ENCODE measurements around the gene NTPCR.
"Not testable (repeated sequence)": the region's sequence is repeated elsewhere in the genome, so short reads cannot be mapped to it uniquely, and the experiment has no call there.

Gene NTPCR

GRCh38 chr1:232950197-232951176, at the start of gene NTPCR:
NTPCR (plus strand) TSS chr1:232950611; CDS start chr1:232950711, 100 bp downstream.
- DNase-seq (ENCODE audit: low spot score): peak; percentile 99

GRCh38 chr1:232900818-232901217, 49.6 kb upstream of the NTPCR start:
- DNase-seq (ENCODE audit: low spot score): no peak

- DNase-seq (ENCODE audit: low spot score): no peak
Observed at GRCh38 chr1:232901255-232901654, 49.2 kb upstream of the NTPCR start.

GRCh38 chr1:232902774-232903350, 47.5 kb upstream of the NTPCR start:
- DNase-seq (ENCODE audit: low spot score): no peak

DNA sequence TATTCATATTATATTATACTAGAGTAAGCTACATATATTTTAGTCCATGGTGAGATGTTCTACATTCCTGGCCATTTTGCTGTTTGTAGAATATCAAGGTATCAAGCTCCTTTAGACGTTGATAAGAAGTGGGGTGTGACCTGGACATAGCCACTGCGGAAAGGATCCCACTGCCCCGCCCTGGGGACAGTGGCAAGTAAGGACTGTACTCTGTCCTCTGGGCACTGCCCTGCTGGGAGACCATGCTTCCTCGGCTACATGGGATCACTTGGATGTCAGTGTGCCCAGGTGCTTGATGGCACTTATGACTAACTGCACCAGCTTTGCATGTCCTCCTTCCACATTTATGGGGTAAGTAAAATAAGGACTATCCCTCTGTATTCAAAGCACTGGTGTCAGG, 46.3 kb upstream of the NTPCR start:
- no peak for DNase-seq (ENCODE audit: low spot score)

DNA sequence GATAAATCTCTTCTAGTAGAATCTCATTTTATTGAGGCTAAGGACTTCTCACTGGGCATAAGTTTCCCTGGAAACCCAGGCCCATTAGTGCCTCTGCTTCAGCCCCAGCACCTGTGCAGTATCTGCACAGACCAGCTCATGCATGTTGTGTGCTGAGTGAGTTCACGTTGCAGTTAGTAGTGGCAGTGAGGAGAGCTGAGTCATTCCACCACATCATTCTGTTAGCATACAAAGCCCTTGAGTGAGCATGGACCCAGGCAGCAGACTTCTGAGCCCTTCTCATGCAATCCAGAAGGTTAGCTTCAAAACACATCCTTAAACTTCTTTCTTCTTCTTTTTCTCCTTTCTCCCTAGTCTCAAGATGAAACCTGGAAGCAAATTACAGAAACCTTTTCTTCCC, 45.8 kb upstream of the NTPCR start:
- no peak for DNase-seq (ENCODE audit: low spot score)

DNA sequence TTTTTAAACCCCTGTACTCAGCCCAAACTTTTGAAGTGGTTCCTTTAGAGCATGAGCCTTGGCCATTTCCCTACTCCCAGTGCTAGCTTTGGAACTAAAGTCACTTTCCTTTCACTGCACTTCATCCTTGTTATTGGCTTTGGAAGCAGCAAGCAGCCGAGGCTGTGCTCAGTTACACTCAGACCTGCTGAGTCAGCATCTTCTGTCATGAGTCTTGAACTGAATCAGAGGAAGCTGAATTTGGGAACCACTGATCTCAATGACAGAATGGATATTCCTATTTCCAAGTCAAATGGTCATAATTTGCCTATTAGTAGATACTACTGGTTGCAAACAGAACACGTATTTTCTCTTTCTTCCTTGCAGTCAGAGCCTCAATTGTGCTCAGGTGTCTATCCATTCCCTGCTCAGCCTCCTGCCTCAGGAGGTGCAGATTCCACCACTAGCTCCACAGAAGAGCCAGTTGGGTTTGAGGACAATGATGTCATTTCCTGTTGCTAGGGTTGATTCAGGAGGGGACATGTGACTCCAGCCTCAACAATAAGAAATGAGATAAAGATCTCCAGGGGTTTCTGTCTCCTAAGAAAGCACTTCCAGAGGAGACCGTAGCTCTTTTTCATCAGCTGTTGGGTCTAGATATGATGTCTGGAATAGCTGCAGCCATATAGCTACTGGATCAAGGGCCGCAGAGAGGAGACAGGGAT, 44.9 kb upstream of the NTPCR start:
- DNase-seq (ENCODE audit: low spot score): no peak

DNA sequence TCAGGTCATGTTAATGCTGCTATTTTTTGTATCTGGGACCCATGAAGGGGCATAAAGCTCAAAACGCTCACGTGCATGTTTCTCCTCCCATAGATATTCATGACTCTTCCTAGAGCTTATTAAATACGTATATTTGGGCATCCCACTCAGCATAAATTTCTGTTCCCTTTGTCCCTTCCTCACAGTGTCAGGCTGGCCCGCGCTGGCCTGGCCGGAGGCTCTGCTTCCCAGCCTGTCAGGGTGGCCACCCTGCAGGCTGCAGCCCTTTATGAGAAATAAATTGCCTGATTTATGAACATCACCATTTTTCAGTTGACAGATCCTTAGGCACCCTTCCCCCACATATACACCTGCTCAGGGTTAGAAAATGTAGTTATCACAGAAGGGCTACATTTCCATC, 44.0 kb upstream of the NTPCR start:
- no peak for DNase-seq (ENCODE audit: low spot score)

- no peak for DNase-seq (ENCODE audit: low spot score)
Observed at GRCh38 chr1:232908831-232909230, 41.6 kb upstream of the NTPCR start.

DNA sequence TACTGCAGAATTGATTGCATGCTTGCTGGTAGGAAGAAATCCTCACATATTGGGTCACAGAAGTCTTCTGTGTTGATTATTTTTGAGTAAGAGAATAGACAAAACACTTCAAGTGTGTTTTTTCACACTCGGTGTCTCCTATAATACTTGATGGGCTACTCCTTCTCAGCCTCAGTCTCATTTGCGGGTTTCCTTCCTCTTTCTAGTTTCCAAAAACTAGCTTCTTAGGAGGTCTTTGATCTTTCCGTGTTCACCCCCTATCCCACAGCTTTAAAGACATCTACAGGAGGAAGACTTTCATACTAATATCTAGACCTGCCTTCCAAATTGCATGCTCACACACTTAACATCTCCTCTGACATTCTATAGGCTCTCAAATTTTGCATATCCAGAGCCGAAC, 40.7 kb upstream of the NTPCR start:
- no peak for DNase-seq (ENCODE audit: low spot score)

GRCh38 chr1:232911027-232911599, 39.3 kb upstream of the NTPCR start:
- DNase-seq (ENCODE audit: low spot score): no peak

- no peak for DNase-seq (ENCODE audit: low spot score)
Observed at GRCh38 chr1:232912845-232913580, 37.4 kb upstream of the NTPCR start.

- not testable (repeated sequence) for DNase-seq (ENCODE audit: low spot score)
Observed at GRCh38 chr1:232914271-232914670, 36.1 kb upstream of the NTPCR start.

DNA sequence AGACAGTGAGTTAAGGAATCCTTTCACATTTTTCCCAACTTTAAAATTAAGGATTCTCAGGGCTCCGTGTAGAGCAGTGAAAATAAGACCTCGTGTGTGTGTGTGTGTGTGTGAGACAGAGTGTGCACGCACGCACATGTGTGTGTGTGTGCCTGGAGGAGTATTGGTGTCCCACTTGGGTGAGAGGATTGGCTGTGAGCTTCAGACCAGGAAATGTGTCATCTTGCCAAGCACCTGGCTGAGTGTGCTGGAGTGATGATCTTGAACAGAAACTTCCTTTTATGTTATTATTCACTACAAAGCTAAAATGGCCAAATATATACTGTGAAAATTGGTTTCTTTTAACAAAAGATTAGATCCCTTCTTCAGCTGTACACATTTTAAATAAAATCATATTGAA, 35.2 kb upstream of the NTPCR start:
- no peak for DNase-seq (ENCODE audit: low spot score)

DNA sequence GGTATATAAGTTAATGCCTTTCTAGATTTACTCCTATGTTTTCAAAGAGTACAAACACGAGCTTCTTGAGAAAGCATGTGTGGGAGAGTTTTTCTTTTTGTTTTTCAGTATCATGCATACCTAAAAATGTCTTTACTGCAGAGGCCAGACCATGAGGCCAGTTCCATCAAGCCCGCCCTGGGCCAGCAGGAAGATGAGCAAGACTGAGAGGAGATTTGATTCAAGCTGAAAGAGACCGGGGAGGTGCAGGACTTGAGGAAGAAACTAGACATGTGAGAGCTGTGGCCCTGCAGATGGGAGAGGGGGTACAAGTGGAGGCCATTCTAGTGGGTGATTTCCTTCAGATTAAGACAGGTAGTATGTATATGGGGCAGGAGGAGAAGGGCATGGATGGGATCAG, 33.4 kb upstream of the NTPCR start:
- no peak for DNase-seq (ENCODE audit: low spot score)

DNA sequence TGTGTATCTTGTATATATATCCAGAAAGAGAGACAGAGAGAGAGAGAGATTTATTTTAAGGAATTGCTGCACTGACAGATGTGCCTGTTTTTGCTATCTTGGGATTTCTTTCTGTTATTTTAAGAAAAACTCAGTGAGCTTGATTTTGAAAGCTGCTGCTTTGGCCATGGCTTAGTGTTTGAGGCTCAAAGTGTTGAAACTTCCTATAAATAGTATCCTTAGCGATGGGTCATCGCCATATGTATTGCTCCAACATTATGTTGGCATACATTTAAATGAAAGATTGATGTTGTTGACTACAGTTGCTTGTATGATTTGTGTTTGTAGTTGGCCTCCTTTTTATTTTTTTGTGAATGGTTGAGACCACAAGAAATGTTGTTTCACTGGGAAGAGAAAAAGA, 29.0 kb upstream of the NTPCR start:
- no peak for DNase-seq (ENCODE audit: low spot score)

DNA sequence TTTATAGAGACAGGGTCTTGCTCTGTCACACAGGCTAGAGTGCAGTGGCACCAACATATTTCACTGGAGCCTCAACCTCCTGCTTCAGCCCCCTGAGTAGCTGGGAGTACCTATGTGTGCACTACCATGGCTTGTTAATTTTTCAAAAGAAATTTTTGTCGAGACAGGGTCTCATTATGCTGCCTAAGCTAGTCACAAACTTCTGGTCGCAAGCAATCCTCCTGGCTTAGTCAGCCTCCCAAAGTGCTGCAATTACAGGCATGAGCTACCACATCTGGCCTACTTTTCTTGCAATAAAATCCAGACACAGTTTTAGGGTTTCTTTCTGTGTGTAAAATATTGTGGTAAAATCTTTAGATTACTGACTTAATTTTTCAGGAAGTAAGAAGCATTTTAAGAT, 27.9 kb upstream of the NTPCR start:
- DNase-seq (ENCODE audit: low spot score): no peak

GRCh38 chr1:232923739-232924386, 26.5 kb upstream of the NTPCR start:
- DNase-seq (ENCODE audit: low spot score): no peak

GRCh38 chr1:232924874-232925273, 25.5 kb upstream of the NTPCR start:
- DNase-seq (ENCODE audit: low spot score): no peak

GRCh38 chr1:232925421-232926220, 24.8 kb upstream of the NTPCR start:
- no peak for DNase-seq (ENCODE audit: low spot score)

Data from COLO829 (cell line).